HEK293 (cell line): ENCODE data around the gene KRTAP22-1.

Source experiments
- CTCF ChIA-PET: fragments of 350-600 bp; formaldehyde crosslinking; extraction: SDS; loops from one replicate; lab custom pipeline; 2021; ENCODE audit warnings: antibody characterized with exemption; lab: Yijun Ruan, JAX
- POLR2A ChIA-PET: fragments of 300-600 bp; formaldehyde crosslinking; extraction: SDS; loops from one replicate; lab custom pipeline; 2020; ENCODE audit warnings: antibody characterized with exemption, inconsistent platforms; lab: Yijun Ruan, JAX
- H3K27ac ChIP-seq: fragments of 200-500 bp; sonication (Bioruptor generic); 2 replicates; pipeline ENCODE4 v1.5.1; 2014; ENCODE audit warnings: low read depth, low read length, control low read depth, inconsistent platforms; ENCODE audit errors: extremely low read depth
- H3K36me3 ChIP-seq, 2 experiments: fragments of 200-500 bp in 1 of 2; sonication (Bioruptor generic) in 1 of 2; 1 replicate in 1 of 2; 2 replicates in 1 of 2; pipeline ENCODE4 v1.5.1; 2014 to 2017; ENCODE audit warnings: inconsistent platforms in 2 of 2, low read length in 2 of 2; ENCODE audit not compliant: control insufficient read depth in 2 of 2, insufficient read depth in 1 of 2
- H3K4me1 ChIP-seq: fragments of 200-500 bp; sonication (Bioruptor generic); 2 replicates; pipeline ENCODE4 v1.5.1; 2014; ENCODE audit warnings: mild to moderate bottlenecking, low read length, inconsistent platforms; ENCODE audit not compliant: control insufficient read depth, insufficient read depth
- H3K4me3 ChIP-seq: 2 replicates; pipeline ENCODE4 v1.5.1; 2011; ENCODE audit warnings: low read depth, mild to moderate bottlenecking, control low read depth, low read length, moderate library complexity
- H3K9me3 ChIP-seq: fragments of 200-500 bp; sonication (Bioruptor generic); 2 replicates; pipeline ENCODE4 v1.5.1; 2014; ENCODE audit warnings: low read depth, low read length, inconsistent platforms; ENCODE audit not compliant: control insufficient read depth, insufficient read depth
- KLF16 ChIP-seq: fragments of 450-650 bp; formaldehyde crosslinking; IDR thresholded peaks from 2 replicates; pipeline ENCODE4 v1.5.1; 2017; ENCODE audit warnings: missing biosample characterization, missing genetic modification characterization
- KLF9 ChIP-seq: fragments of 450-650 bp; formaldehyde crosslinking; IDR thresholded peaks from 2 replicates; pipeline ENCODE4 v1.5.1; 2016; ENCODE audit warnings: missing biosample characterization, missing genetic modification characterization, low read depth
- MYNN ChIP-seq: fragments of 450-650 bp; formaldehyde crosslinking; IDR thresholded peaks from 2 replicates; pipeline ENCODE4 v1.5.1; 2016; ENCODE audit warnings: missing biosample characterization, missing genetic modification characterization, borderline replicate concordance
- RBAK ChIP-seq: fragments of 450-650 bp; formaldehyde crosslinking; IDR thresholded peaks from 2 replicates; pipeline ENCODE4 v1.5.1; 2016; ENCODE audit warnings: missing biosample characterization, missing genetic modification characterization
- REPIN1 ChIP-seq: fragments of 450-650 bp; formaldehyde crosslinking; IDR thresholded peaks from 2 replicates; pipeline ENCODE4 v1.5.1; 2017; ENCODE audit warnings: missing biosample characterization, missing genetic modification characterization, low read depth
- SCRT2 ChIP-seq: fragments of 450-650 bp; formaldehyde crosslinking; IDR thresholded peaks from 2 replicates; pipeline ENCODE4 v1.5.1; 2016; ENCODE audit warnings: missing biosample characterization, missing genetic modification characterization
- ZNF140 ChIP-seq: fragments of 450-650 bp; formaldehyde crosslinking; IDR thresholded peaks from 2 replicates; pipeline ENCODE4 v1.5.1; 2016; ENCODE audit warnings: missing biosample characterization, missing genetic modification characterization
- ZNF146 ChIP-seq: fragments of 450-650 bp; formaldehyde crosslinking; IDR thresholded peaks from 2 replicates; pipeline ENCODE4 v1.5.1; 2016; ENCODE audit warnings: missing biosample characterization, missing genetic modification characterization
- ZNF157 ChIP-seq: fragments of 450-650 bp; formaldehyde crosslinking; IDR thresholded peaks from 2 replicates; pipeline ENCODE4 v1.5.1; 2016; ENCODE audit warnings: missing biosample characterization, missing genetic modification characterization
- ZNF202 ChIP-seq: fragments of 450-650 bp; formaldehyde crosslinking; IDR thresholded peaks from 2 replicates; pipeline ENCODE4 v1.5.1; 2016; ENCODE audit warnings: missing biosample characterization, missing genetic modification characterization, borderline replicate concordance
- ZNF214 ChIP-seq: fragments of 450-650 bp; formaldehyde crosslinking; IDR thresholded peaks from 2 replicates; pipeline ENCODE4 v1.5.1; 2017; ENCODE audit warnings: missing biosample characterization, mild to moderate bottlenecking, missing genetic modification characterization, borderline replicate concordance
- ZNF248 ChIP-seq: fragments of 450-650 bp; formaldehyde crosslinking; IDR thresholded peaks from 2 replicates; pipeline ENCODE4 v1.5.1; 2017; ENCODE audit warnings: missing biosample characterization, missing genetic modification characterization
- ZNF302 ChIP-seq: fragments of 450-650 bp; formaldehyde crosslinking; IDR thresholded peaks from 2 replicates; pipeline ENCODE4 v1.5.1; 2016; ENCODE audit warnings: missing biosample characterization, missing genetic modification characterization, low read depth
- ZNF311 ChIP-seq: fragments of 450-650 bp; formaldehyde crosslinking; IDR thresholded peaks from 2 replicates; pipeline ENCODE4 v1.5.1; 2017; ENCODE audit warnings: missing biosample characterization, missing genetic modification characterization, borderline replicate concordance
- ZNF335 ChIP-seq: fragments of 450-650 bp; formaldehyde crosslinking; conservative IDR thresholded peaks from 2 replicates; pipeline ENCODE4 v1.5.1; 2016; ENCODE audit warnings: missing biosample characterization, missing genetic modification characterization
- ZNF341 ChIP-seq: fragments of 450-650 bp; formaldehyde crosslinking; IDR thresholded peaks from 2 replicates; pipeline ENCODE4; 2016; ENCODE audit warnings: low read depth, missing biosample characterization, missing genetic modification characterization
- ZNF423 ChIP-seq: fragments of 450-650 bp; formaldehyde crosslinking; IDR thresholded peaks from 2 replicates; pipeline ENCODE4 v1.5.1; 2016; ENCODE audit warnings: missing biosample characterization, missing genetic modification characterization
- ZNF426 ChIP-seq: fragments of 450-650 bp; formaldehyde crosslinking; IDR thresholded peaks from 2 replicates; pipeline ENCODE4 v1.5.1; 2017; ENCODE audit warnings: missing biosample characterization, missing genetic modification characterization, mild to moderate bottlenecking, inconsistent platforms, moderate library complexity
- ZNF510 ChIP-seq: fragments of 450-650 bp; formaldehyde crosslinking; IDR thresholded peaks from 2 replicates; pipeline ENCODE4 v1.5.1; 2018; ENCODE audit warnings: mild to moderate bottlenecking, missing genetic modification characterization, missing biosample characterization; ENCODE audit not compliant: insufficient replicate concordance
- ZNF529 ChIP-seq: fragments of 450-650 bp; formaldehyde crosslinking; IDR thresholded peaks from 2 replicates; pipeline ENCODE4 v1.5.1; 2017; ENCODE audit warnings: missing genetic modification characterization, missing biosample characterization; ENCODE audit not compliant: insufficient replicate concordance
- ZNF561 ChIP-seq: fragments of 450-650 bp; IDR thresholded peaks from 2 replicates; pipeline ENCODE4 v1.5.1; 2018; ENCODE audit warnings: missing biosample characterization, missing genetic modification characterization, borderline replicate concordance
- ZNF610 ChIP-seq: fragments of 450-650 bp; formaldehyde crosslinking; IDR thresholded peaks from 2 replicates; pipeline ENCODE4 v1.5.1; 2016; ENCODE audit warnings: missing biosample characterization, missing genetic modification characterization, borderline replicate concordance
- ZNF747 ChIP-seq: fragments of 450-650 bp; formaldehyde crosslinking; IDR thresholded peaks from 2 replicates; pipeline ENCODE4 v1.5.1; 2016; ENCODE audit warnings: missing biosample characterization, missing genetic modification characterization
- ZSCAN30 ChIP-seq: fragments of 450-650 bp; IDR thresholded peaks from 2 replicates; pipeline ENCODE4 v1.5.1; 2018; ENCODE audit warnings: missing biosample characterization, mild to moderate bottlenecking, missing genetic modification characterization, moderate library complexity
- ZXDB ChIP-seq: fragments of 450-650 bp; formaldehyde crosslinking; IDR thresholded peaks from 2 replicates; pipeline ENCODE4 v1.5.1; 2016; ENCODE audit warnings: missing biosample characterization, missing genetic modification characterization
- TF ChIP-seq, protein P1 (sequence below): fragments of 450-650 bp; formaldehyde crosslinking; IDR thresholded peaks from 2 replicates; pipeline ENCODE4 v1.5.1; 2016; ENCODE audit warnings: missing biosample characterization, missing genetic modification characterization
- TF ChIP-seq, protein P2 (sequence below): fragments of 450-650 bp; formaldehyde crosslinking; IDR thresholded peaks from 2 replicates; pipeline ENCODE4 v1.5.1; 2016; ENCODE audit warnings: missing biosample characterization, missing genetic modification characterization
- TF ChIP-seq, protein P3 (sequence below): fragments of 450-650 bp; formaldehyde crosslinking; IDR thresholded peaks from 2 replicates; pipeline ENCODE4 v1.5.1; 2016; ENCODE audit warnings: missing biosample characterization, missing genetic modification characterization

KRTAP22-1 gene

DNA sequence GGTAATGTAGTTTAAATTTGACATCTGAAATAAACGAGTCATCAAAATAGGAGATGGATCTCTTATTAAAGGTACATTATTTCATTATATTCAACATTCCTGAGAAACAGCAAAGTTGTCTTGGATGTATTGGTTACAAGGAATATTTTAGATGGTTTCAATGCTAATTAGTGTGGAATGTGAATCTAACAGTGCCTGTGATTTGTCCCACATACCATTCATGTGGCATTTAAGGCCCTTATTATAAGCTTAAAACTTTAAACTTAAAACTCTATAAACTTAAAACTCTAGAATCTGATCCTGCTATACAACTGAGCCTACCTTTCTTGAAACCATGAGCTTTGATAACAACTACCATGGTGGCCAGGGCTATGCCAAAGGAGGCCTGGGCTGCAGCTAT lies at the start of gene KRTAP22-1:
TSS of gene KRTAP22-1 (plus strand) at position 301 of the 400 bp plus-strand sequence.
- Histone ChIP-seq H3K4me3 (no peak within 1 kb of the TSS), H3K36me3 (no peaks in the 10 kb centered on the region), H3K27ac (no peak within 1 kb of the TSS), H3K4me1 (no peaks in the 10 kb centered on the region), H3K9me3 (no peaks in the 10 kb centered on the region)
- ChIA-PET POLR2A (no interaction called here), CTCF (no interaction called here)
- TF ChIP-seq ZNF302 = no peak
- TF ChIP-seq ZNF561 = no peak
- no peak for TF ChIP-seq ZNF146 (tag by site-specific recombination)
- no peak for TF ChIP-seq ZNF341 (tag by site-specific recombination)
- no peak for TF ChIP-seq ZNF157 (tag by site-specific recombination)
- no peak for TF ChIP-seq ZNF423 (tag by site-specific recombination)
- no peak for TF ChIP-seq ZNF610
- no peak for TF ChIP-seq ZNF529
- TF ChIP-seq REPIN1 (tag by site-specific recombination) = no peak
- TF ChIP-seq ZNF140 = no peak
- TF ChIP-seq ZNF510 (tag by site-specific recombination) = no peak

DNA sequence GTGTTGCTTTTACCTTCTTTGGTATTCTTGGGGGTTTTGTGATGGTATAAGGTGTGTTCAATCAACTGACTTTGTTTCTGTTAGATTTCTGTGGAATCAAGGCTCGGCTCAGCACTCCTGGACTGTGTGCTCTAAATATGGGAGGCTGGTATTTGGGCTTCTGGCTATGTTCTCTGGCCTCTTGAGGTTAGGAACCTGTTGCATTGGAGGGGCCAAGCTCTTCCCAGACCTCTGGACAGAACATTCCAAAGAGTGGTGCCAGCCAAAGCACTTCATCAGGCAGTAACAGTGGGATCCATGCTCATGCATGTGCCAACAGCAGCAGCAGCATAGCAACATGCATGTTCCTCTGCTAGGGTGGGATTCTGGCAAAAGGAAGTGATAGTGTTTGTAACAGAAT lies 48.1 kb upstream of the KRTAP22-1 start:
- TF ChIP-seq RBAK (no peak), SCRT2 (peak; percentile 30; the same call in 1 of the 2 replicates), ZNF311 (no peak)
- no peaks in the 10 kb centered on the region for H3K4me1 ChIP-seq
- H3K4me3 ChIP-seq = no peak overlapping the region
- H3K36me3 ChIP-seq = no peaks in the 10 kb centered on the region
- H3K9me3 ChIP-seq = no peaks in the 10 kb centered on the region
- CTCF ChIA-PET = interaction anchor here (0.7 kb wide), 1 partner anchor 143 kb away, joined by 3 read pairs; no protein-coding TSS in a partner anchor
- H3K27ac ChIP-seq = no peak overlapping the region
- POLR2A ChIA-PET = no interaction called here

DNA sequence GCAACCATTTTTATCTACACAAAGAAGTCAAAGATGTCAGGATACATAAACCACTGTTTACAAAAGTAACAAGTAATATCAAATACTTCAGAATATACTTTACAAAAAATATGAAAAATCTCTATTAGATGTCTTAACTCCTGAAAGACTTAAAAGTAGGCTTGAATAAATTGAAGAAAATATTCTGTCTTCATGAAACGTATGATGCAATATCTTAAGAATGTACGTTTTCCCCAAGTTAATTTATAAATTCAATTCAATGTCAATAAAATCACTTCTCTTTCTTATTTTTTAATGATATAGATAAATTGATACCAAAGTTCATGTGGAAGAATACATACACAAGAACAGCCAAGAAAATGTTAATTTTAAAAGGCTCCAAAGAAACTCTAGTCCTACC lies 45.8 kb upstream of the KRTAP22-1 start:
- ChIA-PET POLR2A (no interaction called here), CTCF (no interaction called here)
- TF ChIP-seq MYNN (no peak), ZNF426 (tag by site-specific recombination) (no peak), KLF16 (tag by site-specific recombination) (no peak), ZNF747 (tag by site-specific recombination) (no peak), ZXDB (tag by site-specific recombination) (no peak), ZNF214 (no peak), ZNF202 (no peak), ZSCAN30 (no peak), ZNF146 (tag by site-specific recombination) (no peak), ZNF248 (tag by site-specific recombination) (no peak), KLF9 (tag by site-specific recombination) (no peak), ZNF335 (tag by site-specific recombination) (no peak), ZNF140 (no peak)
- TF ChIP-seq, protein P1, sequence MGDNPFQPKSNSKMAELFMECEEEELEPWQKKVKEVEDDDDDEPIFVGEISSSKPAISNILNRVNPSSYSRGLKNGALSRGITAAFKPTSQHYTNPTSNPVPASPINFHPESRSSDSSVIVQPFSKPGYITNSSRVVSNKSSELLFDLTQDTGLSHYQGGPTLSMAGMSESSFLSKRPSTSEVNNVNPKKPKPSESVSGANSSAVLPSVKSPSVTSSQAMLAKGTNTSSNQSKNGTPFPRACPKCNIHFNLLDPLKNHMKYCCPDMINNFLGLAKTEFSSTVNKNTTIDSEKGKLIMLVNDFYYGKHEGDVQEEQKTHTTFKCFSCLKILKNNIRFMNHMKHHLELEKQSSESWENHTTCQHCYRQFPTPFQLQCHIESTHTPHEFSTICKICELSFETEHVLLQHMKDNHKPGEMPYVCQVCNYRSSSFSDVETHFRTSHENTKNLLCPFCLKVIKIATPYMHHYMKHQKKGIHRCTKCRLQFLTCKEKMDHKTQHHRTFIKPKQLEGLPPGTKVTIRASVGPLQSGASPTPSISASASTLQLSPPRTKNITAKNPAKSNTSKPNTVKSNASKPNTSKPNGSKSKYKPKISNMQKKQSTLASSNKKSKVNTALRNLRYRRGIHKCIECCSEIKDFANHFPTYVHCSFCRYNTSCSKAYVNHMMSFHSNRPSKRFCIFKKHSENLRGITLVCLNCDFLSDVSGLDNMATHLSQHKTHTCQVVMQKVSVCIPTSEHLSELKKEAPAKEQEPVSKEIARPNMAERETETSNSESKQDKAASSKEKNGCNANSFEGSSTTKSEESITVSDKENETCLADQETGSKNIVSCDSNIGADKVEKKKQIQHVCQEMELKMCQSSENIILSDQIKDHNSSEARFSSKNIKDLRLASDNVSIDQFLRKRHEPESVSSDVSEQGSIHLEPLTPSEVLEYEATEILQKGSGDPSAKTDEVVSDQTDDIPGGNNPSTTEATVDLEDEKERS (tag by site-specific recombination) = no peak
- TF ChIP-seq, protein P2, sequence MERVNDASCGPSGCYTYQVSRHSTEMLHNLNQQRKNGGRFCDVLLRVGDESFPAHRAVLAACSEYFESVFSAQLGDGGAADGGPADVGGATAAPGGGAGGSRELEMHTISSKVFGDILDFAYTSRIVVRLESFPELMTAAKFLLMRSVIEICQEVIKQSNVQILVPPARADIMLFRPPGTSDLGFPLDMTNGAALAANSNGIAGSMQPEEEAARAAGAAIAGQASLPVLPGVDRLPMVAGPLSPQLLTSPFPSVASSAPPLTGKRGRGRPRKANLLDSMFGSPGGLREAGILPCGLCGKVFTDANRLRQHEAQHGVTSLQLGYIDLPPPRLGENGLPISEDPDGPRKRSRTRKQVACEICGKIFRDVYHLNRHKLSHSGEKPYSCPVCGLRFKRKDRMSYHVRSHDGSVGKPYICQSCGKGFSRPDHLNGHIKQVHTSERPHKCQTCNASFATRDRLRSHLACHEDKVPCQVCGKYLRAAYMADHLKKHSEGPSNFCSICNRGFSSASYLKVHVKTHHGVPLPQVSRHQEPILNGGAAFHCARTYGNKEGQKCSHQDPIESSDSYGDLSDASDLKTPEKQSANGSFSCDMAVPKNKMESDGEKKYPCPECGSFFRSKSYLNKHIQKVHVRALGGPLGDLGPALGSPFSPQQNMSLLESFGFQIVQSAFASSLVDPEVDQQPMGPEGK (tag by site-specific recombination) = no peak
- TF ChIP-seq, protein P3, sequence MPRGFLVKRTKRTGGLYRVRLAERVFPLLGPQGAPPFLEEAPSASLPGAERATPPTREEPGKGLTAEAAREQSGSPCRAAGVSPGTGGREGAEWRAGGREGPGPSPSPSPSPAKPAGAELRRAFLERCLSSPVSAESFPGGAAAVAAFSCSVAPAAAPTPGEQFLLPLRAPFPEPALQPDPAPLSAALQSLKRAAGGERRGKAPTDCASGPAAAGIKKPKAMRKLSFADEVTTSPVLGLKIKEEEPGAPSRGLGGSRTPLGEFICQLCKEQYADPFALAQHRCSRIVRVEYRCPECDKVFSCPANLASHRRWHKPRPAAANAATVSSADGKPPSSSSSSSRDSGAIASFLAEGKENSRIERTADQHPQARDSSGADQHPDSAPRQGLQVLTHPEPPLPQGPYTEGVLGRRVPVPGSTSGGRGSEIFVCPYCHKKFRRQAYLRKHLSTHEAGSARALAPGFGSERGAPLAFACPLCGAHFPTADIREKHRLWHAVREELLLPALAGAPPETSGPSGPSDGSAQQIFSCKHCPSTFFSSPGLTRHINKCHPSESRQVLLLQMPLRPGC (tag by site-specific recombination) = no peak

More for the DNA sequence above, 45.8 kb upstream of the KRTAP22-1 start:
- H3K27ac ChIP-seq = no peak overlapping the region
- no peak overlapping the region for H3K4me3 ChIP-seq
- no peaks in the 10 kb centered on the region for H3K9me3 ChIP-seq
- no peaks in the 10 kb centered on the region for H3K36me3 ChIP-seq
- no peaks in the 10 kb centered on the region for H3K4me1 ChIP-seq
